GM12891 (cell line): ENCODE data around the gene TMEM121.

ENCODE experiments used
- DNase-seq: peaks from one replicate; pipeline ENCODE4 v3.0.0; 2011; ENCODE audit warnings: low spot score; ENCODE audit not compliant: insufficient read length
- FAIRE-seq: peaks from 2 replicates; lab custom pipeline; 2011; peaks lifted over from hg19 to GRCh38; lab: Jason Lieb, UNC
- PAX5 ChIP-seq: IDR thresholded peaks from 2 replicates; pipeline ENCODE4 v1.6.1; 2011; ENCODE audit warnings: low read length, moderate library complexity, mild to moderate bottlenecking; ENCODE audit not compliant: insufficient read depth, severe bottlenecking
- POLR2A ChIP-seq: IDR thresholded peaks from 2 replicates; pipeline ENCODE4 v1.6.1; 2011; ENCODE audit warnings: low read depth, low read length, control low read depth
- POLR2AphosphoS5 ChIP-seq: IDR thresholded peaks from 2 replicates; pipeline ENCODE4 v1.6.1; 2011; ENCODE audit warnings: low read depth, low read length, control low read depth
- POU2F2 ChIP-seq: IDR thresholded peaks from 2 replicates; pipeline ENCODE4 v1.6.1; 2011; ENCODE audit warnings: low read depth, mild to moderate bottlenecking, control low read depth, low read length, moderate library complexity
- SPI1 ChIP-seq: IDR thresholded peaks from 2 replicates; pipeline ENCODE4 v1.6.1; 2011; ENCODE audit warnings: low read depth, low read length, control low read depth
- TAF1 ChIP-seq: IDR thresholded peaks from 2 replicates; pipeline ENCODE4 v1.6.1; 2011; ENCODE audit warnings: low read depth, low read length, control low read depth

Gene TMEM121

DNA sequence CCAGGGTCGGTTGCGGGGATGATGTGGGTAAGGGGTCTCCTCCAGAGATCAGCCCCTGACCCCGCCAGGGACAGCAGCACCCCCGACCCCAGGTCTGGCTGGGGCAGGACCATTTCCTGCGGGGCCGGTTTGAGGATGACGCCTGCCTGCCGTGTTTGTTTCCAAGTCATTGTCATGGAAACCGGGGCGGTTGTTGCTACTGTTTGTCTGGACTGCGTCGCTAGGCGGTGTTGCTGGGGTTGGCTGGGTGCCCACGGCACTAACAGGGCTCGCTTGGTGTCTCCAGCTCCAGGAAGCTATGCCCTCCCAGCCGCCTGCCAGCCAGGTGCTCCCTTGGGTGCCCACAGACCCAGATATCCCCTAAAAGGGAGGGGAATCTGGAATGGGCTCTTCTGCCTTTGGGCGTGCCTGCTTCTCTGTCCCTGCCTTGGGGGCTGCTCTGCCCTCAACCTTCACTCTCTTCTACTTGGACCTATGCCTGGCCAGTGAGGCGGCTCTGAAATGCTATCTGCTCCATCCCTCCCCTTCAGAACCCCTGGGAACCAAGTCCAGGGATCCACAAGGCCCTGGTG is 44.4 kb upstream of the TMEM121 start:
- DNase-seq (peak; percentile 99), FAIRE-seq (peak; percentile 100)
- TF ChIP-seq POLR2AphosphoS5 (no peak), SPI1 (no peak), PAX5 (no peak), POU2F2 (no peak), TAF1 (no peak), POLR2A (no peak)

DNA sequence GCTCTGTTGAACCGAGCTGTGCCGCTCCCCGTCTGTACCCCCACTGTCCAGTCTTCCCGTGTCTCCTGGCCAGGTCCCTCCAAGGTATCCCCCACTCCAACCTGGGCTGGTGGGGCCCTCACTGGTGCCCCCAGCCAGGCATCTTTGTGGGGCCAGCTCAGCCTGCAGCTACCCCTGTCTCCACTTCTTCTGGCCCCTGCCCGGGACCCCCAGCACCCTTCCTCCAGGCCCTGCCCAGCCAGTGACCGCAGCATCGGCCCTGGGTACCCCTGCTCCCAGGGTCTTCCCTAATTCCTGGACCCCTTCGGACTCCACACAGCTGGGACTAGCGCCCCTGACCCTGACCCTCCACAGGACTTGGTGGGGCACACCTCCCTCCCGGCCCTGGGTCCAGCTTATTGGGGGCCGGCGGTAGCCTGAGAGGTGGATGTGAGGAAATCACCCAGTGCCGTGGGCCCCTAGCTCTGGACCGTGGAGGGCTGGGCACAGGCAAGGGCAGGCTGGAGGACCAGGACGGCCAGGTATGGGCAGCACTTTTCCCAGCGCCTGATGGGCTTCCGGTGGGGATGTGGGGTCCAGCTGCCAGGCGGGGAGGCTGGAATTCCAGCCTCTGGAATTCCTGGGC is 43.8 kb upstream of the TMEM121 start:
- TF ChIP-seq TAF1 (no peak), POU2F2 (no peak), POLR2A (no peak), SPI1 (no peak), POLR2AphosphoS5 (no peak), PAX5 (no peak)
- FAIRE-seq = no peak
- DNase-seq = no peak

- no peak for DNase-seq
- no peak for FAIRE-seq
- no peak for TF ChIP-seq POU2F2
- TF ChIP-seq POLR2AphosphoS5 = no peak
- TF ChIP-seq SPI1 = no peak
- no peak for TF ChIP-seq PAX5
Observed at GRCh38 chr14:105483300-105484068, 42.9 kb upstream of the TMEM121 start.

DNA sequence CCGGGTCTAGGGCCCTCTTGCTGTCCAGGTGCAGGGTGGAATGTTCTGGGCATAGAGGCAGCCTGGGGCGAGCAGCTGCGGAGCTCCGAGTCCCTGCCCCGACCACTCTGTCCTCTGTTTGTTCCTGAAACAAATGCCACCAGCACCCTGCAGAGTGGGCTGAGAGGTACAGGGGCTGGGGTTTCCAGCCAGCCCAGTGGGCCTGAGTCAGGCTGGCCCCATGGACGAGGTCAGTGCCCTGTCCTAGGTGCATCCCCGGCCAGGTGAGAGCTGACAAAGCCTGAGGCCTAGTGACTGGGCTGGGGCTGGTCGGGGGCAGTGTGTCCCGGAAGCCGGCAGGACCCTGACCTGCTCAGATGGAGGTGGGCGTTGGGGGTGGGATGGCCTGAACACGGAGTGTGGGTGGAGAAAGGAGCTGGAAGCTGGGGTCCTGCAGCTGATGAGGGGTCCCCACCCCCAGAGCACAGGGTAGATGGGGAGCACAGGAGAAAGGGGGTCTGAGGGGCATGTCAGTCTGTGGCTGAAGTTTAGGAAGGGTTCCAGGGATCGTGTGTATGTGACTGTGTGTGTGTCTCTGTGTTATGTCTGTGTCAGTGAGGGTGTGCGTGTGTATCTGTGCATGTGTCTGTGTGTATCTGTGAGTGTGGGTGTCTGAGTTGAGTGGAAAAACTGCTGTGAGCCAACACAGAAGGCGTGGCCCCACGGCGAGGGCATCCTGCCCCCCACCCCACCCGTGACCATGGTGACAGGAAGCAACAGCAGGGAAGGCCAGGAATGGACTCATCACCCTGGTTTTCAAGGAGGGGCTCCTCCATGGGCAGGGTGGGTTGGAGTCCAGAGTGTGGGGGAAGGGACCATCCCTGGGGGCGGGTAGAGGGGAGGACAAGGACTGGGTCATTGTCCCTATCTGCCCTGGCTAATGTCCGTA is 42.0 kb upstream of the TMEM121 start:
- DNase-seq (no peak), FAIRE-seq (no peak)
- TF ChIP-seq POU2F2 (no peak), POLR2A (no peak), TAF1 (no peak), PAX5 (no peak), SPI1 (no peak), POLR2AphosphoS5 (no peak)

GRCh38 chr14:105484997-105485393 is 41.4 kb upstream of the TMEM121 start:
- TF ChIP-seq PAX5 (no peak), SPI1 (no peak), TAF1 (no peak), POLR2AphosphoS5 (no peak), POLR2A (no peak), POU2F2 (no peak)
- DNase-seq (no peak), FAIRE-seq (no peak)

GRCh38 chr14:105485739-105486162 is 40.6 kb upstream of the TMEM121 start:
- TF ChIP-seq POLR2A (no peak), TAF1 (no peak), PAX5 (no peak)
- FAIRE-seq = peak; percentile 80
- DNase-seq = no peak

- DNase-seq = no peak
- peak; percentile 69 for FAIRE-seq
- no peak for TF ChIP-seq POLR2AphosphoS5
- no peak for TF ChIP-seq POU2F2
- TF ChIP-seq PAX5 = no peak
- TF ChIP-seq TAF1 = no peak
- no peak for TF ChIP-seq SPI1
- no peak for TF ChIP-seq POLR2A
Observed at GRCh38 chr14:105486163-105486973, 40.0 kb upstream of the TMEM121 start, which contains the start of gene CRIP1. Gene CRIP1 (plus strand): TSS chr14:105486886. CDS start chr14:105487260, 374 bp downstream.

GRCh38 chr14:105486974-105487448 is 39.4 kb upstream of the TMEM121 start:
- FAIRE-seq (no peak), DNase-seq (no peak)
- TF ChIP-seq PAX5 (no peak), SPI1 (no peak), POLR2A (no peak), POU2F2 (no peak), POLR2AphosphoS5 (no peak), TAF1 (no peak)
